ENCODE measurements around the gene FUBP1. TPM values are rescaled to one million over a fixed set of nuclear protein-coding genes. Genes with fewer than 3 reads are reported as not detected.
A peak's percentile ranks its signal among the peaks of the same experiment; 100 is the strongest.

Gene FUBP1
- polyA plus RNA-seq, 1 donor = 224 TPM

GRCh38 chr1:77975386-77975785 lies 3.5 kb downstream of the FUBP1 start:
- Histone ChIP-seq H3K9me3 (ENCODE audit: control insufficient read depth, low read depth, low read length) (no peaks in the 10 kb centered on the region), H3K36me3 (ENCODE audit: control insufficient read depth, insufficient read depth, low read length) (peaks cover 19% of the 10 kb centered on the region), H3K27ac (ENCODE audit: low read length) (no peak overlapping the region), H3K4me1 (ENCODE audit: control insufficient read depth, insufficient read depth, low read length) (peaks cover 10% of the 10 kb centered on the region), H3K27me3 (ENCODE audit: control insufficient read depth, insufficient read depth, low read length) (no peaks in the 10 kb centered on the region), H3K4me3 (ENCODE audit: low read length) (peak overlapping the region; percentile 75)
- no CpG with 5 or more reads among the region's 4 CpGs for WGBS (ENCODE audit: insufficient coverage, low lambda C conversion rate)
- no peak for DNase-seq

GRCh38 chr1:77972080-77972479 lies 6.8 kb downstream of the FUBP1 start:
- Histone ChIP-seq H3K4me3 (ENCODE audit: low read length) (no peak overlapping the region), H3K9me3 (ENCODE audit: control insufficient read depth, low read depth, low read length) (no peaks in the 10 kb centered on the region), H3K4me1 (ENCODE audit: control insufficient read depth, insufficient read depth, low read length) (peaks cover 10% of the 10 kb centered on the region), H3K27ac (ENCODE audit: low read length) (no peak overlapping the region), H3K27me3 (ENCODE audit: control insufficient read depth, insufficient read depth, low read length) (no peaks in the 10 kb centered on the region), H3K36me3 (ENCODE audit: control insufficient read depth, insufficient read depth, low read length) (peaks cover 40% of the 10 kb centered on the region)
- DNase-seq = no peak
- 71% methylated on average over 1 of the region's 3 CpGs for WGBS (ENCODE audit: insufficient coverage, low lambda C conversion rate)

GRCh38 chr1:77970192-77970591 lies 8.7 kb downstream of the FUBP1 start:
- WGBS (ENCODE audit: insufficient coverage, low lambda C conversion rate) = no CpG with 5 or more reads among the region's 1 CpG
- Histone ChIP-seq H3K36me3 (ENCODE audit: control insufficient read depth, insufficient read depth, low read length) (peaks cover 52% of the 10 kb centered on the region), H3K4me1 (ENCODE audit: control insufficient read depth, insufficient read depth, low read length) (peaks cover 5% of the 10 kb centered on the region), H3K4me3 (ENCODE audit: low read length) (no peak overlapping the region), H3K27ac (ENCODE audit: low read length) (no peak overlapping the region), H3K9me3 (ENCODE audit: control insufficient read depth, low read depth, low read length) (no peaks in the 10 kb centered on the region), H3K27me3 (ENCODE audit: control insufficient read depth, insufficient read depth, low read length) (no peaks in the 10 kb centered on the region)
- DNase-seq = no peak

GRCh38 chr1:77966291-77966690 lies 12.6 kb downstream of the FUBP1 start:
- Histone ChIP-seq H3K27ac (ENCODE audit: low read length) (no peak overlapping the region), H3K9me3 (ENCODE audit: control insufficient read depth, low read depth, low read length) (no peaks in the 10 kb centered on the region), H3K36me3 (ENCODE audit: control insufficient read depth, insufficient read depth, low read length) (peaks cover 74% of the 10 kb centered on the region), H3K27me3 (ENCODE audit: control insufficient read depth, insufficient read depth, low read length) (no peaks in the 10 kb centered on the region), H3K4me1 (ENCODE audit: control insufficient read depth, insufficient read depth, low read length) (no peaks in the 10 kb centered on the region), H3K4me3 (ENCODE audit: low read length) (no peak overlapping the region)
- no peak for DNase-seq
- no CpG with 5 or more reads among the region's 3 CpGs for WGBS (ENCODE audit: insufficient coverage, low lambda C conversion rate)

GRCh38 chr1:77961392-77961791 lies 17.5 kb downstream of the FUBP1 start:
- no peaks in the 10 kb centered on the region for H3K9me3 ChIP-seq (ENCODE audit: control insufficient read depth, low read depth, low read length)
- H3K27me3 ChIP-seq (ENCODE audit: control insufficient read depth, insufficient read depth, low read length) = no peaks in the 10 kb centered on the region
- WGBS (ENCODE audit: insufficient coverage, low lambda C conversion rate) = 0% methylated on average over 1 of the region's 2 CpGs
- no peak overlapping the region for H3K4me3 ChIP-seq (ENCODE audit: low read length)
- peaks cover 79% of the 10 kb centered on the region for H3K36me3 ChIP-seq (ENCODE audit: control insufficient read depth, insufficient read depth, low read length)
- no peaks in the 10 kb centered on the region for H3K4me1 ChIP-seq (ENCODE audit: control insufficient read depth, insufficient read depth, low read length)
- DNase-seq = peak; percentile 57 to 69
- H3K27ac ChIP-seq (ENCODE audit: low read length) = peak overlapping the region; percentile 22

GRCh38 chr1:77958850-77959249 lies 20.0 kb downstream of the FUBP1 start:
- H3K27me3 ChIP-seq (ENCODE audit: control insufficient read depth, insufficient read depth, low read length) = no peaks in the 10 kb centered on the region
- 71% methylated on average over 1 of the region's 2 CpGs for WGBS (ENCODE audit: insufficient coverage, low lambda C conversion rate)
- H3K9me3 ChIP-seq (ENCODE audit: control insufficient read depth, low read depth, low read length) = no peaks in the 10 kb centered on the region
- H3K4me3 ChIP-seq (ENCODE audit: low read length) = no peak overlapping the region
- no peak for DNase-seq
- no peaks in the 10 kb centered on the region for H3K4me1 ChIP-seq (ENCODE audit: control insufficient read depth, insufficient read depth, low read length)
- peaks cover 80% of the 10 kb centered on the region for H3K36me3 ChIP-seq (ENCODE audit: control insufficient read depth, insufficient read depth, low read length)
- H3K27ac ChIP-seq (ENCODE audit: low read length) = no peak overlapping the region

GRCh38 chr1:77958391-77958790 lies 20.5 kb downstream of the FUBP1 start:
- H3K27me3 ChIP-seq (ENCODE audit: control insufficient read depth, insufficient read depth, low read length) = no peaks in the 10 kb centered on the region
- peaks cover 78% of the 10 kb centered on the region for H3K36me3 ChIP-seq (ENCODE audit: control insufficient read depth, insufficient read depth, low read length)
- H3K4me1 ChIP-seq (ENCODE audit: control insufficient read depth, insufficient read depth, low read length) = no peaks in the 10 kb centered on the region
- H3K9me3 ChIP-seq (ENCODE audit: control insufficient read depth, low read depth, low read length) = no peaks in the 10 kb centered on the region
- H3K27ac ChIP-seq (ENCODE audit: low read length) = no peak overlapping the region
- no peak overlapping the region for H3K4me3 ChIP-seq (ENCODE audit: low read length)
- no peak for DNase-seq

GRCh38 chr1:77956464-77956863 lies 22.4 kb downstream of the FUBP1 start:
- H3K4me3 ChIP-seq (ENCODE audit: low read length) = no peak overlapping the region
- no peaks in the 10 kb centered on the region for H3K4me1 ChIP-seq (ENCODE audit: control insufficient read depth, insufficient read depth, low read length)
- WGBS (ENCODE audit: insufficient coverage, low lambda C conversion rate) = no CpG with 5 or more reads among the region's 3 CpGs
- H3K36me3 ChIP-seq (ENCODE audit: control insufficient read depth, insufficient read depth, low read length) = peaks cover 79% of the 10 kb centered on the region
- no peaks in the 10 kb centered on the region for H3K27me3 ChIP-seq (ENCODE audit: control insufficient read depth, insufficient read depth, low read length)
- no peak overlapping the region for H3K27ac ChIP-seq (ENCODE audit: low read length)
- no peak for DNase-seq
- no peaks in the 10 kb centered on the region for H3K9me3 ChIP-seq (ENCODE audit: control insufficient read depth, low read depth, low read length)

- Histone ChIP-seq H3K4me1 (ENCODE audit: control insufficient read depth, insufficient read depth, low read length) (no peaks in the 10 kb centered on the region), H3K27me3 (ENCODE audit: control insufficient read depth, insufficient read depth, low read length) (no peaks in the 10 kb centered on the region), H3K4me3 (ENCODE audit: low read length) (no peak overlapping the region), H3K36me3 (ENCODE audit: control insufficient read depth, insufficient read depth, low read length) (peaks cover 76% of the 10 kb centered on the region), H3K9me3 (ENCODE audit: control insufficient read depth, low read depth, low read length) (no peaks in the 10 kb centered on the region), H3K27ac (ENCODE audit: low read length) (no peak overlapping the region)
- no peak for DNase-seq
- no CpG with 5 or more reads among the region's 3 CpGs for WGBS (ENCODE audit: insufficient coverage, low lambda C conversion rate)
These were observed 23.2 kb downstream of the FUBP1 start for GRCh38 chr1:77955709-77956108.

- peaks cover 70% of the 10 kb centered on the region for H3K36me3 ChIP-seq (ENCODE audit: control insufficient read depth, insufficient read depth, low read length)
- H3K4me3 ChIP-seq (ENCODE audit: low read length) = no peak overlapping the region
- no peaks in the 10 kb centered on the region for H3K27me3 ChIP-seq (ENCODE audit: control insufficient read depth, insufficient read depth, low read length)
- no CpG with 5 or more reads among the region's 2 CpGs for WGBS (ENCODE audit: insufficient coverage, low lambda C conversion rate)
- no peaks in the 10 kb centered on the region for H3K4me1 ChIP-seq (ENCODE audit: control insufficient read depth, insufficient read depth, low read length)
- H3K9me3 ChIP-seq (ENCODE audit: control insufficient read depth, low read depth, low read length) = no peaks in the 10 kb centered on the region
- H3K27ac ChIP-seq (ENCODE audit: low read length) = no peak overlapping the region
- no peak for DNase-seq
These were observed 24.4 kb downstream of the FUBP1 start for GRCh38 chr1:77954521-77954920.

GRCh38 chr1:77953907-77954306 lies 25.0 kb downstream of the FUBP1 start:
- 100% methylated on average over 2 of the region's 3 CpGs for WGBS (ENCODE audit: insufficient coverage, low lambda C conversion rate)
- H3K36me3 ChIP-seq (ENCODE audit: control insufficient read depth, insufficient read depth, low read length) = peaks cover 68% of the 10 kb centered on the region
- no peak for DNase-seq
- no peak overlapping the region for H3K4me3 ChIP-seq (ENCODE audit: low read length)
- H3K27ac ChIP-seq (ENCODE audit: low read length) = no peak overlapping the region
- H3K27me3 ChIP-seq (ENCODE audit: control insufficient read depth, insufficient read depth, low read length) = no peaks in the 10 kb centered on the region
- H3K9me3 ChIP-seq (ENCODE audit: control insufficient read depth, low read depth, low read length) = no peaks in the 10 kb centered on the region
- no peaks in the 10 kb centered on the region for H3K4me1 ChIP-seq (ENCODE audit: control insufficient read depth, insufficient read depth, low read length)

Data from large intestine (tissue), 3 donors.